HG02943 (cell line): ENCODE data around the gene ATP5MC2.
A peak's percentile ranks its signal among the peaks of the same experiment; 100 is the strongest.
"Not testable (repeated sequence)": the region's sequence is repeated elsewhere in the genome, so short reads cannot be mapped to it uniquely, and the experiment has no call there.

ENCODE experiments used
- ATAC-seq: cut with Tn5 transposase; IDR thresholded peaks from one replicate; pipeline ENCODE4 v1.9.1; 2021; ENCODE audit warnings: mild to moderate bottlenecking, low read depth, moderate library complexity; ENCODE audit not compliant: unreplicated experiment

ATP5MC2 gene

DNA sequence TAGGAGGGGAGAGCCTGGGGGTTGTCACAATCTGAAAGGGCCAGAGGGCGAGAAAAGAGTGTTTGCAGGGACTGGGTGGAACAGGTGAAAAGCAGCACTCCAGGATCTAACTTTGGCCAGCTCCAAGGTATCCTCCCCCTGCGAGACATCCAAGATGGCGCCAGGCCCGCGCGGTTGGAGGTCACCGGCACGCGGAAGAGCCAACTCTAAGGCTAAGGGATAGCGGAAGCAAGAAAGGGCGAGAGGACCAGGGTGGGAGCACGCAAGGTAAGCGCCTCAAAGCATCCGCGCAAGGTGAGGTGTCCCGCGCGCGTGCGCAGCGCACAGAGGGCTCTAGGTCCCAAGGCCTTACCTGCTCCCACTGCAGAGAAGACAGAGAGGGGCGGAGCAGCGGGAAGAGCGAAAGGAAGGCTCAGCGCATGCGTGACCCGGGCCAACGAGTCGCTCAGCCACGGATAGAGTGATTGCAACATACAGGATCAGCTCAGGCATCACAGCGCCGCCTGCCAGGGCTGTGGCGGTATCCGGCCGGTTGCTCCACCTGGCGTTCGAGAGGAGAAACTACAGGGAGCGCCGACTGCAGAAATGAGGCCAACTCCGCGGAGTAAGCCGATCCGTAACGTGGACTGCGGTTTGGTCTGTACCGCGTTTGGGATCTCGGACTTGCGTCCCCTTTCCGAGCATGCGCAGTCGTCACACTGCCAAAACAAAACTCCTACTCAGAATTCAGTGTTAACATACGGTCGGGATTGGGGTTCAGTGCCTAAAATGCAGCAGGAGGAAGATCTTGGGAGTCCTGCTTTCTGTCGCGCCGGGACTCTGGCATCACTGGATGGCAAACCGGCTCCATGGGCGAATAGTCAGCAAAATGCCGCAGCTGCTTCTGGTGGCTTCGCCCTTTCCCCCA is at the start of gene ATP5MC2:
ATP5MC2 (minus strand) TSS at position 383 of the 907 bp plus-strand sequence. CDS start 3,469 bp downstream, outside the sequence.
- peak; percentile 94 for ATAC-seq

DNA sequence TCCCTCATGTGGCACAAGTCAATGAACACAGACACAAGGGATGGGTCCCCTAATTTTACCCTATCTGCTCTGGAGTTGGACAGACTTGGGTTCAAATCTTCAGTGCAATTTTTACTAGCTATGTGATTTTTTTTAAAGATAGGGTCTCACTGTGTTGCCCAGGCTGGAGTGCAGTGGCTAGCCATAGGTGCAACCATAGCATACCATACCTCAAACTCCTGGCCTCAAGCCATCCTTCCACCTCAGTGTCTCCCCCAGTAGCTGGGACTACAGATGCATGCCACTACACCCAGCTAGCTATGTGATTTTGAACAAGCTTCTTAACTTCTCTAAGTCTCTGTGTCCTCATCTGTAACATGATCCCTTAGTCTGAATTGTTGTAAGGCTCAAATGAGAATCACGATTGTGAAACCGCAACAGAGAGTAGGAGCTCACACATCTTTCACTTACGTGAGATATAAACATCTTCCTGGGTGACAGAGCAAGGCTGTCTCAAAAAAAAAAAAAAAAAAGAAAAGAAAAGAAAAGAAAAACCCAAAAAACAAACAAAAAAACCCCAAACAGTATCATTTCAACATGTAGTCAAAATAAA is 46.7 kb upstream of the ATP5MC2 start:
- ATAC-seq, result no peak

DNA sequence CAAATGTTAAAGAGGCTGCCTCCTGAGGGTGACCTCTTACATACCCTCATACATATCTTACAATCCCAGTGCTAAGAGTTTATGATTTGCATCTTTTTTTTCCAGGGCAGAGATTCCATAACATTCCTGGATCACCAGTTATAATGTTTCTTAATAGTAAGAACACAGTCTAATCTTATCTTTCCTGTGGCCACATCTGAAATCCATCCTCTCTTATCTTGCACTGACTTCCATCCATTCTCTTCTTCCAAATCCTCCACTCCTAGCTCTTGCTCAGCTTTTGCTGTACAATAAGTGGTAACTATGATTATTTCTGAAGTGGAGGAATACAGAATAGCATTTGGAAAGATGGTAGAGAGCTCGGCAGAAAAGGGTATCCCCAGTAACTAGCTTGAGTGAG is 45.1 kb upstream of the ATP5MC2 start:
- no peak for ATAC-seq

DNA sequence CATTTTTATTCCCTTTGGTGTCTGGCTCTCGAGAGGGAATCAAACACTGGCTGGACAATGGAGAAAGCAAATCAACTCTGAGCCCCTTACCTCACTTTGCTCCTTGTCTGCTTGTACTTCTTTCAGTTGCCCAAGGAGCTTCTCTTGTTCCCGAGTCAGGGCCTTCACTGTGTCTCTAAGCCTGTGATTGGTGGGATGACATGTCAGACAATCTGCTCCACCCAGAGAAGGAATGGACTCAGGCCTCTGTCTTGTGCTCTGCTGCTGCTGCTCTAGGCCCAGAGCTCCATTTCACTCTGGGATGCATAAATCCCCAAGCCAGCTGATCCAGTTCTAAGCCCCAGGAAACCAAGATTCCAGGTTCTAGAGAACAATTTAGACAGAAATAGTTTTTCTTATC is 43.8 kb upstream of the ATP5MC2 start:
- no peak for ATAC-seq

DNA sequence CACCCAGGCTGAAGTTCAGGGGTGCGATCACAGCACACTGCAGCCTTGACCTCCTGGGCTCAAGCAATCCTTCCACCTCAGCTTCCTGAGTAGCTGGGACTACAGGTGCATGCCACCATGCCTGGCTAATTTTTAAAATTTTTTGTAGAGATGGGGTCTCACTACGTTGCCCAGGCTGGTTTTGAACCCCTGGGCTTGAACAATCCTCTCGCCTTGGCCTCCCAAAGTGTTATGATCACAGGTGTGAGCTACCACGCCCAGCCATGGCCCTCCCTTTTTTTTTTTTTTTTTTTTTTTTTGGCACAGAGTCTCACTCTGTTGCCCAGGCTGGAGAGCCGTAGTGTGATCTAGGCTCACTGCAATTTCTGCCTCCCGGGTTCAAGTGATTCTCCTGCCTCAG is 42.7 kb upstream of the ATP5MC2 start:
- ATAC-seq, result not testable (repeated sequence)

DNA sequence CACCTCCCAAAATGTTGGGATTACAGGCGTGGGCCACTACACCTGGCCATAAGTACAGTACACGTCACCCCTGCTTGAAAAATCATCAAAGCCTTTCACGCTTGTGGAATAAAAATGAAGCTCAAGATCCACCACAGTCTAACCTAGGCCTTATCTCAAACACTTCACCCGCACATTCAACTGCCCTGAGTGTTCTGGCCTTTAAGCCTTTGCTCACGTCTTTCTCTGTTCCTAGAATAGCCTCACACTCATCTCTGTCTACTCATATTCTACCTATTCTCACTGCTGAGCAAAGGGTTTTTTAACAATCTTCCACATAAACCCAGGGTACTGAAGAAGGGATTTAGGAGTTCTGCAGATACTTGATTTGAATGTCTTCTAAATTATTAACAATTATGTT is 41.4 kb upstream of the ATP5MC2 start:
- ATAC-seq, result no peak

DNA sequence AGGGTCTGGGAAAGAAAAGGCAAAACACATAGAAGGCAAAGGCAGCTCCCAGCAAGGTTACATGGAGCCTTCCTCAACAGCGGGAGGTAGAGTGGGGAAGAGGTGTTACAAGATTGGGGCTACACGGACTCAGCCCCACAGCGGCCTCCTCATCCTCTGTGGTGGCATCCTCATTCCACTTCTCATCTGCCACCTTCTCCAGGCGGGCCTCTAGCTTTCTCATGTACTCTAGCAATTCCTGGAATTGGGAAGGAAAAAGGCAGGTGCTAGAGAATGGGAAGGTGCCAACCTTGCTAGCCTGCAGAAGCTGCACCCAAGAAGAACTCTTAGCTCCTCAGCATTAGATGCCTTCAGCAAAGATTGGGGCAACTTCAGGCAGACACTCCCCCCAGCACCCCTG is 38.1 kb upstream of the ATP5MC2 start:
- no peak for ATAC-seq

DNA sequence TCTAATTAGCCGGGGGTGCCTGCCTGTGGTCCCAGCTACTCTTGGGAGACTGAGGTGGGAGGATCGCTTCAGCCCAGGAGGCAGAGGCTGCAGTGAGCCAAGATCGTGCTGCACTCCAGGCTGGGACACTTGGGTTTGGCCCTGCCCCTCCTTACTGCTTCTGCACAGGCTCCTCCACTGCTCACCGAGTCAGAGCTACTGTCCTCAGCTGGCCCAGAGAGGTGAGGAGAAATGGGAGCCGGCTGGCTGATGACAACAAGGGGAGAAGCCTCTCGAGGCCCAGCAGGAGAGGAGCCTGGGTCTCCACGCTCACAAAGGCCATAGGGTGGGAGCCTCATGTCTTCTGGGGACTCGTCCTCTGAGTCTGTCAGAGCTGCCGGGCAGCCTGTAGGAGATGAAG is 37.6 kb upstream of the ATP5MC2 start:
- ATAC-seq, result no peak

DNA sequence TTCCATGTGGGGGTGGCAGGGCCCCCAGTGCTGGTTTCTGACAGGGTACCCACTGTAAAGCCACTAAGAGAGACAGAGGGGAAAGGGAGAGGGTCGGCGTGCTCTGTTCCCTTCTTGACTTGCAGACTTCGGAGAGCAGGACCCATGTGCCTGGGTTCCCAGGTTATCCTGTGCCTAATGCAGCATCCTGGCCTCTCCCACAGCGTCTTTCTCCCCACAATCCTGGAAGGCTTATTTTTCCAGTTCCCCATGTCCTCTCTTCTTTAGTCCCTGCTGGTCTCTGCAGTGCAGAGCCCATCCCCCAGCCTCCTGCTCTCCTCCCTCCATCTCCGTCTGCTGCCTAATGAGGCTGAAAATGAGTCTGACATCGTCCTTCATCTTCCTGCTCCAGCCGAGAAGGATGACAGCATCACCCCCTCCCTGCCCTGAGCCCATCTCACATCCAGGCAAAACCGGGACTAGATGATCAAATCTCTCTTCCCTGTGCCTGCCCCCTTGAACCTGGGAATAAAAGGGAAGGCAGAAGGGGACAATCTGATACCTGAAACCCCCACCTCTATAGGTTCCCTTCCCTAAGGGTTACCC is 36.3 kb upstream of the ATP5MC2 start:
- no peak for ATAC-seq

DNA sequence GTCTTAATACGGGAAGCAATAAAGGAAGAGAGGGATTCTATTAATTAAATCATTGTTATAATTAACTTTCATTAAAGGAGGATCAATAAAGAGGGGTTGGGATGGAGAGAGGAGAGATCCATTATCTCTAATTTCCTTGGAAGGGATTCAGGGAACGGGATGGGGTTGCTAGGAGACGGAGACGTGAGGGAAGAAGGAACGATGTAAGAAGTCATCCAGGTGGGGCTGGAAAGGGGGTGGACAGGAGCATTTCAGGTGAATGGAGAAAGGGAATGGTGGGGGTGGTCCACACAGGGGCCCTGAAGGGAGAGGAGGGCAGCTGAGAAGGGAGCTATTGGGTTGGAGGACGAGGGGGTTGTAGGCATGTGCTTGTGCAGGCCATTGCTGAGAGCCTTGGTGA is 34.2 kb upstream of the ATP5MC2 start:
- ATAC-seq, result no peak

DNA sequence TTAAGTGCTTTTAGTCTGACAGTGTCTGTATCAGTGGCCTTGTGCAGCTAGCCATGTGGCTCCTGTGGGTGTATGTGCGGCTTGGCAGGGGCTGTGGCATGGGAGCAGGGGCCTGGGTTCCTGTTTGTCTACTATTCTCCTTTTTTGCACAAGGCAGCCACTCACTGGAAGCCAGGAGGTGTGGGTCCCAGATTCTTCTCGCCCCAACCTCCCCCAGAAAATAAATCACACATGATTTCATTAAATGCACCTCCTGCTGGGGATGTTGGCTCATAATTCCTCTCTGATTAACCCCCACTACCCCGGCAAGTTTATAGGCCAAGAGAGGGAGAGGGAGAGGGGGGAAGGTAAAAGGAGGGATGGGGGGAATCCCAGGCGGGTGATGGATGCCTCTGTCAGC is 33.8 kb upstream of the ATP5MC2 start:
- ATAC-seq, result no peak

DNA sequence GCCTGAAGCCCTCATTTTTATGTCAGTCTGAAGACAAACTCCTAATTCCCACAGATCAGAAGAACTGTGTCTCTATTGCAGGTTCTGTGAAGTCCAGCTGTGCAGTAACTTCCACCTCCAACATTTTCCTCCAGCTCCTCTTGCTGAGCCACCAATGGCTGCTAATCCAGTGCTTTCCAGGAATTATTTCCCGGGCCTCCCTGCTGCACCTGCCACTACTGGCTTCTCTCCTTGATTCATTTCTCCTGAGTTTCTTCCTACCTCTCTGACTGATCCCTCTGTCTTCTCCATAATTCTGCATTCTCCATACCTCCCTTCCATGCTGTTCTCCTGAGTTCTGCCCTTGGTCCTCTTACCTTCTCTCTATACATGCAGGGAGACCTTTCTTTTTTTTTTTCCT is 30.2 kb upstream of the ATP5MC2 start:
- ATAC-seq, result no peak

DNA sequence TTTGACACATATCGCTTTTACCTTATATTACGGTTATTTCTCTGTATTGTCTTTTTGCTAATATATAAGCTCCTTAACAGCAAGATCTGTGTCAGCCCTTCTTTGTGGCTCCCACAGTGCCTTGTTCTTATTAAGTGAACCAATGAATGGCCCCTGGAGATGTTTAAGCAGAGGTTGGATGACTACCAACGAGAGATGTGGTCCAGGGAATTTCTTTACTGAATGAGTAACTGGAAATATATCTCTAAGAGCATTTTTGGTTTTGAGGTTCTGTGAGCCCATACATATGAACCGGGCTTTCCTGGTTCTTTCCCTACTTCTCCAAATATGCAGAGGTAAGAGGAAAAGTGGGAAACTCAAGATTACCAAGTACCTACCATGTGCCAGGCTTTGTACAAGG is 27.9 kb upstream of the ATP5MC2 start:
- no peak for ATAC-seq

DNA sequence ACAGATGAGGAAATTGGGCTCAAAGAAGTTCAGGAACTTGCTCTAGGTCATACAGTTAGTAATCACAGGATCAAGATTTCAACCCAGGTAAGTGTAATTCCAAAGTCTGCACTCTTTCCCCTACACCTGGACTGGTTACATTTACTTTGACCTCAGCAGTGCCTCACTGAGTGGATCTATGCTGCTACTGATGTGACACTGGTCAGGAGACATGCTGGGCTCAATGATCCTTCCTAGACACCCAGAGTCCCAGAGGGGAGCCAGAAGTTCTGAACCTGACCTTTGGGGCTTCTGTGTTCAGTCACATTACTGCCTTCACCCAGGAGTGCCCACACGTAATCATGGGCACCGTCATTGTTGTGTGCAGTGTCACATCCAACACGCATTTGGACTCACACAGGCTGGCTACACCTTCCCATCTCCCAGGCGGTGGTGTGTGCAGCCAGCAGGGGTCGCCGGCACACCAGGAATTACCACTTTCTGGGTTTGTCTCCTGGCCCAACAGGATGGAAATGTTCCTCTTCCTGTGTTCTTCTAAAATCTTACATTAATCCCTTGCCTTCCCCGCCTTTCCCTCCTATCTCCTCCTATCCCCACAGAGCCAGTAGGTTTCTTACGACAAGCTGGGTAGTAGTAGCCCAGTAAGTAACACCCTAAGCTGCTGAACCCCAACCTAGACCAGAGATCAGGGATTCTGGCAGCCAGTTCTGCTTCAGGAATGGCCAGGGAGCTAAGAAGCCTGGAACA is 25.8 kb upstream of the ATP5MC2 start:
- ATAC-seq, result no peak

DNA sequence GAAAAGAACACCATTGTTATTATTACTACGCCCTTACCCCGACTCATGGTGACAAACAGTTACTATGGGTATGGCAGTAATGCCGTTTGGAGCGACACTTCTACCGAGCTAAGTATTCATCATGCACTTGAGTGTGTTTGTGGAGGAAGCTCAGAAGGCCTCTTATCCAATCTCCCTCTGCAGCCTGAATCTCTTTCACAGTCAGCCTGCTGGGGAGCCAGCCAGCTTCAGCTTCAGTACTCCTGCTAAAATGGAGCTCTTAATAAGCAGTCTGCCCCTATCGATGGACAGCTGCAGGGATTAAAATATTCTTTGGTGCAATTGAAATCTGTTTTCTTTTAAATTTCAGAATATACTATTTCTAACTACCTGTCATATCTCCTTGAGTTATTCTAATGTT is 24.7 kb upstream of the ATP5MC2 start:
- no peak for ATAC-seq

DNA sequence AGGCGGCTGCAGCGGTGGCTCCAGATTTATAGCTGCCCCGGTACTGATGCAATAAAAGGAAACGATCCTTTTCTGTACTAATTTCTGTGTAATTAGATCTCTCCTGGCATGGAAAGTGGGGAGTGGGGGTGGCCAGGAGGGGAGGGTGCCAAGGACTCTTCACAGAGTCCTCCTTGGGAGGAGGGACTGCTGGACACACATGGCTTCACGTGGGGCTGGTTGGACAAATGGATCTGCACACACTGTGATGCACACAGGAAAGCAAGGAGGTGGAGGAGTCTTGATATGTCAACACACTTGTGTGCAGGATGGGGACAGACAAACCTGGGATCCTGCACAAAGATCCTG is 23.8 kb upstream of the ATP5MC2 start:
- ATAC-seq, result no peak

DNA sequence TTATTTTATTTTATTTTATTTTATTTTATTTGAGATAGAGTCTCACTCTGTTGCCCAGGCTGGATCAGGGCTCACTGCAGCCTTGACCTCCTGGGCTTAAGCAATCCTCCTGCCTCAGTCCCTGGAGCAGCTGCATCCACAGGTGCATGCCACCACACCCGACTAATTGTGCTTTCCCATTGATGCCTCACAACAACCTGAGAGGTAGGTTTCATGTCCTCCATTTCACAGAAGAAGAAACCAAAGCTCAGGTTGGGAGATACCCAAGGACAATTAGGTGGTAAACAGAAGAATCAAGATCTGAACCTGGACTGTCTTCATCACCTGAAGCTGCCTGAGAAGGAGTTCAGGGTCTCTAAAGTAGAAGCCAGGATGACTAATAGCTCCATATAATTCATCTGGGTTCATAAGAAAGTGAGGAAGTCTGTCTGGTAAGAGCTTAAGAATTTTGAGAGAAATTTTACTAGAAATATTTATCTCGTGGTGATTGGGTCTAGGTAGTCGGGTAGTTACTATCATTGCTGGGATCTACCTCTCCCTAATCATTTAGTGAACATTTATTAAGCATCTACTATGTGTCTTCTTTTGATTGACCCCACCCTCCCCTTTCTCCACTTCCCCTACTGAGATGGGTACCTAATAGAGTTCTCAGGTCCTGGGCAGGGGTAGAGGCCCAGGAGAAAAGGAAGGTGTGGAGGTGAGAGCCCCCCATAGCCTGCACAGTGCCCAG is 23.2 kb upstream of the ATP5MC2 start:
- no peak for ATAC-seq

DNA sequence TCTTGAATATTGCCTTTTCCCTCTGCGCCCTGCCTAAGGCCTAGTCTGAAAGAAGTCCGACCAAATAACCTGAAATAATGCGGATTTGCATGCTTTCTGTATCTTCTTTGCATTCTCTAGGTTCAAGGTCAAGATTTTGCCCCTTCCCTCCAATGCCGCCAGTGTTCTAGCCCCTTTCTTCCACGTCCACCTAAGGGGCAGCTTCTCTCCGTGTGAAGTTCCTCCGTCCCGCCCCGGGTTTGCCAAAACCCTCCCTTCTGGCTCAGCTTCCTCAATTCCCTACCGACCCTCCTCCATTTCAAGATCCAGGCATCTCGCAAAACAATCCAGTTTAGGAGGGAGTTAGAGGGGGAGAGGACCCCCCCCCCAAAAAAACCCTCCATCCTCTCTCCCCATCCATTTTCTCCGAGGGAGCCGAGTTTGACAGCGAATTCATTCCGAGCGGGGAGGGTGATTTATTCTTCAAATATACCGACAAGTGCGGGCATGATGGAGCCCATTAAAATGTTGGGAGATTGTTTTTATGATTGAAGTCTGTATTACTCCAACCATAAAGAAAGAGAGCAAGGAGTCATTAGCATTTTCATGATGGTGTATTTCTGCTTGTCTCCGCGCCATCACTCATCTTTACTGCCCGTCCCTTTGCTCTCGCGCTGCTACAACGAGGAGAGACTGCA is 20.9 kb upstream of the ATP5MC2 start:
- ATAC-seq, result no peak

DNA sequence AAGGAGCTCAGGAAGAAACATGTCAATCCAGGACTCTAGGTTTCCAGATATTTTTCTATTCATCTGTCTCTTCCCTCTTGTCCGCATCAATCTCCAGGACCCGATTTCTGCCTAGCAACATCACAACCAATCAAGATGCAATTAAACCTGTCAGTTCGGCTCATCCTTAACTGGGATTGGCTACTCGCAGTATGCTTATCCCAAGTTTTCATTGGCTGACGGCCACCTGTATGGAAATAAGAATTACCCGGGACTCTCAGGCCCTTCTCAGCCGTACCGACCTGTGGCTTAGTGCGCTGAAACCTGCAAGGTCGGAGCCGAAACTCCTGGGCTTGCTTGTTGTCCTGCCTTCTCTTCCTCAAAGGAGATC is 20.4 kb upstream of the ATP5MC2 start:
- no peak for ATAC-seq
